ENCODE measurements around the gene CARD18.

DNA sequence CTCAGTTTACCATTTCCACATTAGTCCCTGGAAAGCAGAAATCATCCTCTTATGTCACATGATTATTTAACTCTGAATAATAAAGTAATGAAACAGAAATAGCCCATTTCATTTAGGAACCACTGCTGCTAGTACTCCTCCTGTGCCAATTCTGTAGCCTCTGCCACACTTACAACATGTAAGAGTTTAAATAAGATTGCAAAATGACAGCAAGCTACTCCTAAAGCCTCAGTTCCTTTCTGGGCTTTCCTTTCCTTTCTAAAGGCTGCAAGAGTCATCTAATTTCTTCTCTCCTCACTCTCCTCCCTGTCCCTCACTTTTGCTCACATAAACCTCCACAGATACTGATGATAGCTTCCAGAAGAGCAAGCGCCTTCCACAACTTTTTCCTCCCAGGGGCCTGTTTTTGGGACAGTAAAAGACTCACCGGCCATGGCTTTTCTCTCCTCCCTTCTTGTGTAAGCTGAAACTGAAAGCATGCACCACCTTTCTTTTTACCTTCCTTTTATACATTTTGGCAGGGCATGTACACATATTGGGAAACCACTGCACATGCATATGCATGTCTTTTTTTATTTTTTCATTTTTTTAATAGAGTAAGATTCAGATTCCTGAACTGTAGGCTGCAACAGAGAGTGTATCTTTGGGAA, 38.5 kb downstream of the CARD18 start:
- TF ChIP-seq, protein P1, sequence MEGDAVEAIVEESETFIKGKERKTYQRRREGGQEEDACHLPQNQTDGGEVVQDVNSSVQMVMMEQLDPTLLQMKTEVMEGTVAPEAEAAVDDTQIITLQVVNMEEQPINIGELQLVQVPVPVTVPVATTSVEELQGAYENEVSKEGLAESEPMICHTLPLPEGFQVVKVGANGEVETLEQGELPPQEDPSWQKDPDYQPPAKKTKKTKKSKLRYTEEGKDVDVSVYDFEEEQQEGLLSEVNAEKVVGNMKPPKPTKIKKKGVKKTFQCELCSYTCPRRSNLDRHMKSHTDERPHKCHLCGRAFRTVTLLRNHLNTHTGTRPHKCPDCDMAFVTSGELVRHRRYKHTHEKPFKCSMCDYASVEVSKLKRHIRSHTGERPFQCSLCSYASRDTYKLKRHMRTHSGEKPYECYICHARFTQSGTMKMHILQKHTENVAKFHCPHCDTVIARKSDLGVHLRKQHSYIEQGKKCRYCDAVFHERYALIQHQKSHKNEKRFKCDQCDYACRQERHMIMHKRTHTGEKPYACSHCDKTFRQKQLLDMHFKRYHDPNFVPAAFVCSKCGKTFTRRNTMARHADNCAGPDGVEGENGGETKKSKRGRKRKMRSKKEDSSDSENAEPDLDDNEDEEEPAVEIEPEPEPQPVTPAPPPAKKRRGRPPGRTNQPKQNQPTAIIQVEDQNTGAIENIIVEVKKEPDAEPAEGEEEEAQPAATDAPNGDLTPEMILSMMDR (IDR thresholded peaks at IDR 0.05), result no peak
- no peak for TF ChIP-seq EZH2 (IDR thresholded peaks at IDR 0.05)
